Neuronal stem cell (in vitro differentiated cells): ENCODE measurements around the gene HLA-E.
"Not testable (repeated sequence)": the region's sequence is repeated elsewhere in the genome, so short reads cannot be mapped to it uniquely, and the experiment has no call there.

Source experiments
- DNase-seq: peaks from one replicate; pipeline ENCODE4 v3.0.0-alpha.2; 2013; ENCODE audit warnings: low spot score
- H2AFZ ChIP-seq: one replicate; pipeline ENCODE4 v1.6.1; 2013; ENCODE audit warnings: mild to moderate bottlenecking, low read length, inconsistent platforms
- H2AK5ac ChIP-seq: 2 replicates; pipeline ENCODE4 v1.6.1; 2013; ENCODE audit warnings: low read depth, mild to moderate bottlenecking, inconsistent platforms, low read length, moderate library complexity, mixed read lengths
- H2BK120ac ChIP-seq: 2 replicates; pipeline ENCODE4 v1.6.1; 2013; ENCODE audit warnings: low read depth, mild to moderate bottlenecking, inconsistent platforms, low read length, moderate library complexity, mixed read lengths
- H2BK12ac ChIP-seq: one replicate; pipeline ENCODE4 v1.6.1; 2013; ENCODE audit warnings: low read length, inconsistent platforms
- H2BK15ac ChIP-seq: 2 replicates; pipeline ENCODE4 v1.6.1; 2013; ENCODE audit warnings: mild to moderate bottlenecking, low read length, inconsistent platforms, mixed read lengths
- H2BK5ac ChIP-seq: one replicate; pipeline ENCODE4 v1.6.1; 2013; ENCODE audit warnings: inconsistent platforms, mild to moderate bottlenecking, low read length, moderate library complexity
- H3K14ac ChIP-seq: one replicate; pipeline ENCODE4 v1.6.1; 2013; ENCODE audit warnings: low read length, inconsistent platforms
- H3K18ac ChIP-seq: 2 replicates; pipeline ENCODE4 v1.6.1; 2013; ENCODE audit warnings: low read length, inconsistent platforms
- H3K23ac ChIP-seq: 2 replicates; pipeline ENCODE4 v1.6.1; 2013; ENCODE audit warnings: low read depth, mild to moderate bottlenecking, mixed read lengths, low read length, inconsistent platforms; ENCODE audit not compliant: poor library complexity
- H3K27ac ChIP-seq: replicated peaks from 3 replicates; pipeline ENCODE4 v1.5.1; 2013; ENCODE audit warnings: low read length, inconsistent platforms
- H3K27me3 ChIP-seq, 3 experiments: 2 replicates each; pipeline ENCODE4 v1.6.1; 2013; ENCODE audit warnings: low read length in 3 of 3, mild to moderate bottlenecking in 2 of 3, inconsistent platforms in 1 of 3, low read depth in 1 of 3, mixed read lengths in 1 of 3, moderate library complexity in 1 of 3; ENCODE audit not compliant: control insufficient read depth in 3 of 3, insufficient read depth in 3 of 3
- H3K36me3 ChIP-seq, 2 donors: replicated peaks in 1 of 2; 2 replicates each; pipeline ENCODE4 v1.6.1; 2013; ENCODE audit warnings: low read length in 2 of 2; ENCODE audit not compliant: control insufficient read depth in 2 of 2, insufficient read depth in 2 of 2
- H3K4ac ChIP-seq: 2 replicates; pipeline ENCODE4 v1.6.1; 2013; ENCODE audit warnings: inconsistent platforms, mild to moderate bottlenecking, low read length, moderate library complexity
- H3K4me1 ChIP-seq, 2 donors: 1 replicate in 1 of 2; 2 replicates in 1 of 2; pipeline ENCODE4 v1.6.1; 2013; ENCODE audit warnings: low read length in 2 of 2, low read depth in 1 of 2; ENCODE audit not compliant: control insufficient read depth in 2 of 2, insufficient read depth in 1 of 2
- H3K4me2 ChIP-seq: one replicate; pipeline ENCODE4 v1.6.1; 2013; ENCODE audit warnings: mild to moderate bottlenecking, low read length, inconsistent platforms; ENCODE audit not compliant: insufficient read depth, poor library complexity, severe bottlenecking
- H3K4me3 ChIP-seq, 2 donors: 2 replicates each; pipeline ENCODE4 v1.5.1; 2013; ENCODE audit warnings: low read length in 2 of 2, mild to moderate bottlenecking in 2 of 2, inconsistent platforms in 1 of 2, moderate library complexity in 1 of 2
- H3K79me1 ChIP-seq: one replicate; pipeline ENCODE4 v1.6.1; 2013; ENCODE audit warnings: low read depth, mild to moderate bottlenecking, inconsistent platforms, low read length, moderate library complexity
- H3K9ac ChIP-seq: one replicate; pipeline ENCODE4 v1.6.1; 2013; ENCODE audit warnings: mild to moderate bottlenecking, low read depth, low read length, inconsistent platforms; ENCODE audit not compliant: poor library complexity
- H3K9me3 ChIP-seq, 2 donors: replicated peaks in 1 of 2; 2 replicates each; pipeline versions ENCODE3 to v1.6.1; 2013; ENCODE audit warnings: low read length in 2 of 2, mild to moderate bottlenecking in 2 of 2, inconsistent platforms in 1 of 2, low read depth in 1 of 2, mixed read lengths in 1 of 2, moderate library complexity in 1 of 2; ENCODE audit not compliant: control insufficient read depth in 2 of 2, insufficient read depth in 1 of 2
- H4K8ac ChIP-seq: one replicate; pipeline ENCODE4 v1.6.1; 2013; ENCODE audit warnings: low read depth, mild to moderate bottlenecking, inconsistent platforms, low read length, moderate library complexity
- H4K91ac ChIP-seq: one replicate; pipeline ENCODE4 v1.6.1; 2013; ENCODE audit warnings: low read length, low read depth, mild to moderate bottlenecking, inconsistent platforms; ENCODE audit not compliant: poor library complexity
- WGBS, 2 donors: extraction: QIAGEN DNeasy Blood & Tissue Kit; methylation state at CpG; one replicate each; pipeline ENCODE4 v1.1.7; 2013; ENCODE audit warnings: missing lambda C conversion rate in 2 of 2, mixed read lengths in 1 of 2; ENCODE audit not compliant: insufficient read length in 2 of 2, insufficient replicate concordance in 1 of 2; ENCODE audit errors: extremely low coverage in 2 of 2; 5-methylcytosine and 5-hydroxymethylcytosine counted together

HLA-E gene

DNA sequence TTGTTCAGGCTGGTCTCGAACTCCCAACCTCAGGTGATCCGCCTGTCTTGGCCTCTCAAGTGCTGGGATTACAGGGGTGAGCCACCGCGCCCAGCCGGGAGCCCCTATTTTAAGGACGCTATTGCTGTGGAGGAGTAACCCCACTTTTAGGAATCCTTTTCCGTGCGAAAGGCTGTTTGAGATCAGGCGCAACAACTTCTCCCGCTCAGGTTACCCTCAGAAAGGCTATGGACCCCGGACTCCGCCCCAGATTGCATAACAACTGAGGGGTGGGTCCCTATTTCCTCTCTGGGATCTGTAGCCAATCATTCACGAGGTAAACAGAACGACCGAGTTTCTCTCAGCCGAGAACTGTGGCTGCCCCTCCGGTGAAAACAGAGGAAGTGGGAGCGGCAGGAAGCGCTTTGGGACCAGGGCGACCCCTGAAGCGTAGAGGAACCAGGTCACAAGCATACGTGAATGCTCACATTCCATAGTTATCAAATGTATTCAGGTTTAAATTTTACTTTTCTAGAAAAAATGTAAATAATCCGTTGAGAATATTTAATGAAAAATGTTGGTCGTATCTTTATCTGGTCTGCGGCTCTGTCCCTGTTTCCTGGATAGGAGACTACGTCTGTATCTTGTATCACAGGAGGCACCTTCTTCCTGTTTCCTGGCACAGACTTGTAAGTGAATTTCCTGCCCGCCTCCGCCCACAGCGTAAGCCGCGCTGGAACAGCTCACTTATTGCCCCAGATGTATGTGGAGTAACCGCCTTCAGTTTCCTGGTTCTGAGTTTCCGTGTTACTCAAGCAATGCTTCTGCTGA lies 26.8 kb downstream of the HLA-E start:
- Histone ChIP-seq H3K27ac (peak overlapping the region; percentile 36), H3K4me3 (peak overlapping the region; percentile 4 to 77), H2AK5ac (no peak overlapping the region), H2BK12ac (no peak overlapping the region), H3K4me2 (peak overlapping the region; percentile 58), H3K18ac (peak overlapping the region; percentile 94), H2BK5ac (no peak overlapping the region), H2AFZ (peak overlapping the region; percentile 77), H3K4ac (no peak overlapping the region), H3K36me3 (no peaks in the 10 kb centered on the region), H3K9me3 (peaks cover 0 to 7% of the 10 kb centered on the region in 2 donors), H4K91ac (no peak overlapping the region), H3K79me1 (no peaks in the 10 kb centered on the region), H3K27me3 (no peaks in the 10 kb centered on the region), H4K8ac (peak overlapping the region; percentile 17), H2BK120ac (no peak overlapping the region), H3K14ac (no peak overlapping the region), H3K4me1 (peaks cover 2 to 4% of the 10 kb centered on the region in 2 donors), H3K23ac (no peak overlapping the region), H3K9ac (no peak overlapping the region), H2BK15ac (no peak overlapping the region)
- peak; percentile 65 for DNase-seq
- no CpG with 5 or more reads among the region's 33 CpGs for WGBS, 2 donors

DNA sequence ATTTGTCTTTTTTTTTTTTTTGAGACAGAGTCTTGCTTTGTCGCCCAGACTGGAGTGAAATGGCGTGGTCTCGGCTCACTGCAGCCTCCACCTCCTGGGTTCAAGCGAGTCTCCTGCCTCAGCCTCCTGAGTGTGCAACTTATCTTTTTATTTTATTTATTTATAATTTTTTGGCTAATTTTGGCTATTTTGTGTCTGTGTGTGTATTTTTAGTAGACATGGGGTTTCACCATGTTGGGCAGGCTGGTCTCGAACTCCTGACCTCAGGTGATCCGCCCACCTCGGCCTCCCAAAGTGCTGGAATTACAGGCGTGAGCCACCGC lies 27.4 kb downstream of the HLA-E start:
- H3K36me3 ChIP-seq, H2BK5ac ChIP-seq, H2BK12ac ChIP-seq, H3K23ac ChIP-seq, H3K9me3 ChIP-seq, H3K79me1 ChIP-seq, H4K8ac ChIP-seq, DNase-seq, H3K4ac ChIP-seq, H2AK5ac ChIP-seq, H2BK120ac ChIP-seq, H3K4me1 ChIP-seq, H3K27ac ChIP-seq, H4K91ac ChIP-seq, H3K9ac ChIP-seq, H3K14ac ChIP-seq, H2BK15ac ChIP-seq, H3K27me3 ChIP-seq, H3K18ac ChIP-seq: not testable (repeated sequence)
- peak overlapping the region in 1 of 2 donors; percentile 77 for H3K4me3 ChIP-seq
- H3K4me2 ChIP-seq: peak overlapping the region; percentile 58
- peak overlapping the region; percentile 77 for H2AFZ ChIP-seq
- no CpG with 5 or more reads among the region's 9 CpGs for WGBS, 2 donors

DNA sequence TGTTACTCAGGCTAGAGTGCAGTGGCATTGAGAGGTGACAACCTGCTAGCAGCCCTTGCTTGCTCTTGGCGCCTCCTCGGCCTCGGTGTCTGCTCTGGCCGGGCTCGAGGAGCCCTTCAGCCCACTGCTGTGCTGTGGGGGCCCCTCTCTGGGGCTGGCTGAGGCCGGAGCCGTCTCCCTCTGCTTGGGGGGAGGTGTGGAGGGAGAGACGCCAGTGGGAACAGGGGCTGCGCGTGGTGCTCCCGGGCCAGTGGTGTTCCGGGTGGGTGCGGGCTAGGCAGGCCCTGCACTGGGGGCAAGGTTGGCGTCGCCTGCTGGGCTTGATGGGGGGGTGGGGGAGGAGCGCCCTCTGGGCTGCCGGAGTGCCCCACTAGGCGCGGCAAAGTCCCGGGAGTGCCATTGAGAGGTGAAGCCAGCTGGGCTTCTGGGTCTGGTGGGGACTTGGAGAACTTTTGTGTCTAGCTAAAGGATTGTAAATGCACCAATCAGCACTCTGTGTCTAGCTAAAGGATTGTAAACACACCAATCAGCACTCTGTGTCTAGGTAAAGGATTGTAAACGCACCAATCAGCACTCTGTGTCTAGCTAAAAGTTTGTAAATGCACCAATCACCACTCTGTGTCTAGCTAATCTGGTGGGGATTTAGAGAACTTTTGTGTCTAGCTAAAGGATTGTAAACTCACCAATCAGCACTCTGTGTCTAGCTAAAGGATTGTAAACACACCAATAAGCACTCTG lies 28.6 kb downstream of the HLA-E start:
- not testable (repeated sequence) for H3K18ac ChIP-seq, H2BK12ac ChIP-seq, H3K4me3 ChIP-seq, H3K23ac ChIP-seq, H2AK5ac ChIP-seq, H3K27me3 ChIP-seq, DNase-seq, H2AFZ ChIP-seq, H3K4ac ChIP-seq, H2BK120ac ChIP-seq, H3K9ac ChIP-seq, H3K36me3 ChIP-seq, H3K79me1 ChIP-seq, H3K4me2 ChIP-seq, H3K4me1 ChIP-seq, H4K91ac ChIP-seq, H3K9me3 ChIP-seq, H3K14ac ChIP-seq, H2BK5ac ChIP-seq, H4K8ac ChIP-seq, H3K27ac ChIP-seq
- H2BK15ac ChIP-seq: peak overlapping the region; percentile 55
- WGBS, 2 donors: no CpG with 5 or more reads among the region's 21 CpGs

DNA sequence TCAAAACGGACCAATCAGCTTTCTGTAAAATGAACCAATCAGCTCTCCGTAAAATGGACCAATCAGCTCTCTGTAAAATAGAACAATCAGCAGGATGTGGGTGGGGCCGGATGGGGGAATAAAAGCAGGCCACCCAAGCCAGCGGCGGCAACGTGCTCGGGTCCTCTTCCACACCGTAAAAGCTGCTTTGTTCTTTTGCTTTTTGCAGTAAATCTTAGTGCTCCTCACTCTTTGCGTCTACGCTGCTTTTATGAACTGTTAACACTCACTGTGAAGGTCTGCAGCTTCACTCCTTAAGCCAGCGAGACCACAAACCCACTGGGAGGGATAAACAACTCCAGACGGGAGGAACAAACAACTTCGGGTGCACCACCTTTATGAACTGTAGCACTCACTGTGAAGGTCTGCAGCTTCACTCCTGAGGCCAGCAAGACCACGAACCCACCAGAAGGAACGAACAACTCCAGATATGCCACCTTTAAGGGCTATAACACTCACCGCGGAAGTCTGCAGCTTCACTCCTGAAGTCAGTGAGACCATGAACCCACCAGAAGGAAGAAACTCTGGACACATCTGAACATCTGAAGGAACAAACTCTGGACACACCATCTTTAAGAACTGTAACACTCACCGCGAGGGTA lies 29.3 kb downstream of the HLA-E start:
- not testable (repeated sequence) for H3K14ac ChIP-seq, H3K4me1 ChIP-seq, H3K4ac ChIP-seq, H2BK12ac ChIP-seq, H3K4me3 ChIP-seq, H2BK120ac ChIP-seq, H3K9ac ChIP-seq, H3K36me3 ChIP-seq, H3K18ac ChIP-seq, H3K27ac ChIP-seq, H3K9me3 ChIP-seq, H3K4me2 ChIP-seq, H3K23ac ChIP-seq, H3K79me1 ChIP-seq, H4K91ac ChIP-seq, H2BK15ac ChIP-seq, H2BK5ac ChIP-seq, H4K8ac ChIP-seq, H2AK5ac ChIP-seq, H3K27me3 ChIP-seq, DNase-seq
- peak overlapping the region; percentile 59 for H2AFZ ChIP-seq
- WGBS, 2 donors: no CpG with 5 or more reads among the region's 19 CpGs
